ENCODE results near the gene PRKCB.

GRCh38 chr16:23843143-23843542, 7.4 kb downstream of the PRKCB start:
- TF ChIP-seq CTCF (IDR thresholded peaks at IDR 0.05), result no peak
- no peak for TF ChIP-seq POLR2A (IDR thresholded peaks at IDR 0.05)
- TF ChIP-seq EP300 (IDR thresholded peaks at IDR 0.05), result no peak
